Gastrocnemius medialis (tissue), 4 donors: ENCODE results near the gene TNIP3. TPM values are rescaled to one million over a fixed set of nuclear protein-coding genes. Genes with fewer than 3 reads are reported as not detected.

Experiments used
- ATAC-seq, 2 donors: fragments of 150-250 bp; one replicate each; pipeline ENCODE4 v1.9.1; 2016
- DNase-seq, 2 donors: peaks; one replicate each; pipeline ENCODE4 v3.0.0-alpha.2; 2019
- H3K27ac ChIP-seq, 4 donors: fragments of 200-600 bp; sonication (generic); 1 replicate in 1 of 4; 2 replicates in 3 of 4; pipeline ENCODE4 v1.5.1; 2016 to 2018; ENCODE audit warnings: mild to moderate bottlenecking in 2 of 4, moderate library complexity in 1 of 4
- H3K27me3 ChIP-seq, 3 donors: fragments of 200-600 bp; sonication (generic) in 2 of 3; 1 replicate in 1 of 3; 2 replicates in 2 of 3; pipeline versions ENCODE4 v1.5.1 to v1.6.0; 2016 to 2019; ENCODE audit warnings: mild to moderate bottlenecking in 1 of 3, moderate library complexity in 1 of 3
- H3K36me3 ChIP-seq, 2 donors: fragments of 200-600 bp; sonication (generic) in 1 of 2; one replicate each; pipeline ENCODE4 v1.5.1; 2017 to 2018
- H3K4me1 ChIP-seq, 2 donors: fragments of 200-600 bp; sonication (generic) in 1 of 2; one replicate each; pipeline ENCODE4 v1.5.1; 2016 to 2017; ENCODE audit warnings: mild to moderate bottlenecking in 2 of 2
- H3K4me3 ChIP-seq, 4 donors: fragments of 200-600 bp; sonication (generic) in 3 of 4; 1 replicate in 1 of 4; 2 replicates in 3 of 4; pipeline ENCODE4 v1.5.1; 2016 to 2019; ENCODE audit warnings: mild to moderate bottlenecking in 2 of 4
- H3K9me3 ChIP-seq, 3 donors: fragments of 200-600 bp; sonication (generic) in 2 of 3; 1 replicate in 1 of 3; 2 replicates in 2 of 3; pipeline ENCODE4 v1.5.1; 2016 to 2019
- CTCF ChIP-seq, 5 experiments: fragments of 450-650 bp in 3 of 5; fragments of 200-600 bp in 2 of 5; sonication (generic) in 2 of 5; IDR thresholded peaks in 4 of 5; conservative IDR thresholded peaks in 1 of 5; 1 replicate in 4 of 5; 2 replicates in 1 of 5; pipeline ENCODE4 v1.5.1; 2016 to 2019; ENCODE audit warnings: antibody characterized with exemption in 5 of 5, mild to moderate bottlenecking in 3 of 5, moderate library complexity in 3 of 5
- POLR2A ChIP-seq, 2 donors: fragments of 450-650 bp; IDR thresholded peaks; one replicate each; pipeline ENCODE4 v1.6.1; 2017; ENCODE audit warnings: antibody characterized with exemption in 2 of 2, mild to moderate bottlenecking in 2 of 2, moderate library complexity in 2 of 2
- in situ Hi-C, 4 donors: fragments of 200-750 bp; cut with MboI; loops; one replicate each; pipeline versions ENCODE4 v1.15.0 to v1.8.0; 2017; ENCODE audit warnings: low sequenced_read_pairs in 4 of 4
- intact Hi-C: fragments of 100-400 bp; cut with DNase I; formaldehyde crosslinking; loops from one replicate; pipeline ENCODE4 v1.15.1; 2023; ENCODE audit warnings: low total_unique reads
- total RNA-seq, 4 donors: library from RNA; depleted of rRNA; stranded (reverse); fragments of >200 nt; gene quantifications; one replicate each; pipeline versions ENCODE4 v1.1.0 to v1.2.3, GENCODE V29; 2016

The TNIP3 gene
- total RNA-seq, 4 donors from 2014 or later, result not detected

- no peaks in the 10 kb centered on the region for H3K4me1 ChIP-seq
- H3K27me3 ChIP-seq, result no peaks in the 10 kb centered on the region
- no peaks in the 10 kb centered on the region for H3K9me3 ChIP-seq
- intact Hi-C loops (no loop called here), in situ Hi-C loops (loop anchor here in 1 of 4 donors (25.0 kb wide), 1 partner anchor 960 kb away; no protein-coding TSS in a partner anchor)
- no peaks in the 10 kb centered on the region for H3K36me3 ChIP-seq
- no peak for TF ChIP-seq POLR2A (IDR thresholded peaks at IDR 0.05)
- TF ChIP-seq CTCF (IDR thresholded peaks at IDR 0.05 in 4 of 5, conservative IDR thresholded peaks at IDR 0.05 in 1 of 5), result no peak
- ATAC-seq (no peak), DNase-seq (no peak)
- no peak overlapping the region for H3K27ac ChIP-seq
- no peak overlapping the region for H3K4me3 ChIP-seq
Observed at GRCh38 chr4:121122661-121123060, 41.5 kb downstream of the TNIP3 start.

GRCh38 chr4:121119715-121120114 is 44.4 kb downstream of the TNIP3 start:
- Histone ChIP-seq H3K4me1 (no peaks in the 10 kb centered on the region), H3K9me3 (no peaks in the 10 kb centered on the region), H3K27ac (no peak overlapping the region), H3K4me3 (no peak overlapping the region), H3K27me3 (no peaks in the 10 kb centered on the region), H3K36me3 (no peaks in the 10 kb centered on the region)
- intact Hi-C loops, result no loop called here
- TF ChIP-seq CTCF (IDR thresholded peaks at IDR 0.05 in 4 of 5, conservative IDR thresholded peaks at IDR 0.05 in 1 of 5) (no peak), POLR2A (IDR thresholded peaks at IDR 0.05) (no peak)
- in situ Hi-C loops, result loop anchor here in 1 of 4 donors (25.0 kb wide), 1 partner anchor 957 kb away; no protein-coding TSS in a partner anchor
- ATAC-seq (no peak), DNase-seq (no peak)

GRCh38 chr4:121118344-121118743 is 45.8 kb downstream of the TNIP3 start:
- ATAC-seq (no peak), DNase-seq (no peak)
- TF ChIP-seq POLR2A (IDR thresholded peaks at IDR 0.05), result no peak
- TF ChIP-seq CTCF (IDR thresholded peaks at IDR 0.05 in 4 of 5, conservative IDR thresholded peaks at IDR 0.05 in 1 of 5), result no peak
- in situ Hi-C loops (loop anchor here in 1 of 4 donors (25.0 kb wide), 1 partner anchor 956 kb away; no protein-coding TSS in a partner anchor), intact Hi-C loops (no loop called here)
- H3K27ac ChIP-seq, result no peak overlapping the region
- no peaks in the 10 kb centered on the region for H3K4me1 ChIP-seq
- H3K9me3 ChIP-seq, result no peaks in the 10 kb centered on the region
- no peaks in the 10 kb centered on the region for H3K36me3 ChIP-seq
- no peak overlapping the region for H3K4me3 ChIP-seq
- no peaks in the 10 kb centered on the region for H3K27me3 ChIP-seq

GRCh38 chr4:121114756-121115155 is 49.4 kb downstream of the TNIP3 start:
- Histone ChIP-seq H3K4me1 (no peaks in the 10 kb centered on the region), H3K27me3 (no peaks in the 10 kb centered on the region), H3K9me3 (no peaks in the 10 kb centered on the region), H3K27ac (no peak overlapping the region), H3K36me3 (no peaks in the 10 kb centered on the region), H3K4me3 (no peak overlapping the region)
- intact Hi-C loops, result no loop called here
- no peak for ATAC-seq
- DNase-seq, result no peak
- in situ Hi-C loops, result loop anchor here in 1 of 4 donors (25.0 kb wide), 1 partner anchor 952 kb away; no protein-coding TSS in a partner anchor
- TF ChIP-seq POLR2A (IDR thresholded peaks at IDR 0.05), result no peak
- TF ChIP-seq CTCF (IDR thresholded peaks at IDR 0.05 in 4 of 5, conservative IDR thresholded peaks at IDR 0.05 in 1 of 5), result no peak

GRCh38 chr4:121112530-121112929 is 51.6 kb downstream of the TNIP3 start:
- intact Hi-C loops (no loop called here), in situ Hi-C loops (loop anchor here in 1 of 4 donors (25.0 kb wide), 1 partner anchor 950 kb away; no protein-coding TSS in a partner anchor)
- DNase-seq, result no peak
- H3K36me3 ChIP-seq, result no peaks in the 10 kb centered on the region
- TF ChIP-seq CTCF (IDR thresholded peaks at IDR 0.05 in 4 of 5, conservative IDR thresholded peaks at IDR 0.05 in 1 of 5) (peak in 1 of 5 experiments; percentile 46), POLR2A (IDR thresholded peaks at IDR 0.05) (no peak)
- no peaks in the 10 kb centered on the region for H3K4me1 ChIP-seq
- no peaks in the 10 kb centered on the region for H3K9me3 ChIP-seq
- no peak overlapping the region for H3K27ac ChIP-seq
- ATAC-seq, result no peak
- no peaks in the 10 kb centered on the region for H3K27me3 ChIP-seq
- no peak overlapping the region for H3K4me3 ChIP-seq
